NCI-H1092 (cell line): Measurements from ENCODE around the gene EPB42.
"Not testable (repeated sequence)": the region's sequence is repeated elsewhere in the genome, so short reads cannot be mapped to it uniquely, and the experiment has no call there.

Experiments used
- DNase-seq: peaks from one replicate; lab custom pipeline; 2025; lab: John Stamatoyannopoulos, UW

EPB42 gene

GRCh38 chr15:43212299-43212698 is 8.5 kb downstream of the EPB42 start:
- no peak for DNase-seq

- DNase-seq, result no peak
These were observed 9.5 kb downstream of the EPB42 start for GRCh38 chr15:43211224-43211735.

- DNase-seq, result no peak
These were observed 10.0 kb downstream of the EPB42 start for GRCh38 chr15:43210807-43211206.

GRCh38 chr15:43210172-43210745 is 10.6 kb downstream of the EPB42 start:
- no peak for DNase-seq

- DNase-seq, result no peak
These were observed 11.6 kb downstream of the EPB42 start for GRCh38 chr15:43209059-43209824.

- no peak for DNase-seq
These were observed 12.5 kb downstream of the EPB42 start for GRCh38 chr15:43208052-43209002.

GRCh38 chr15:43207024-43207423 is 13.8 kb downstream of the EPB42 start:
- no peak for DNase-seq

GRCh38 chr15:43206054-43206453 is 14.8 kb downstream of the EPB42 start:
- DNase-seq, result no peak

GRCh38 chr15:43204016-43204901 is 16.6 kb downstream of the EPB42 start:
- no peak for DNase-seq

- DNase-seq, result no peak
These were observed 20.8 kb downstream of the EPB42 start for GRCh38 chr15:43199945-43200488.

GRCh38 chr15:43198992-43199391 is 21.8 kb downstream of the EPB42 start:
- DNase-seq, result no peak

- DNase-seq, result not testable (repeated sequence)
These were observed 22.3 kb downstream of the EPB42 start for GRCh38 chr15:43198556-43198955.

- not testable (repeated sequence) for DNase-seq
These were observed 23.0 kb downstream of the EPB42 start for GRCh38 chr15:43197773-43198172.

GRCh38 chr15:43196760-43197548 is 23.9 kb downstream of the EPB42 start:
- DNase-seq, result no peak

GRCh38 chr15:43194795-43195194 is 26.0 kb downstream of the EPB42 start:
- no peak for DNase-seq

- DNase-seq, result no peak
These were observed 27.1 kb downstream of the EPB42 start for GRCh38 chr15:43193710-43194109.

- DNase-seq, result no peak
These were observed 30.6 kb downstream of the EPB42 start for GRCh38 chr15:43190178-43190577.

- no peak for DNase-seq
These were observed 31.5 kb downstream of the EPB42 start for GRCh38 chr15:43189296-43189695.

- DNase-seq, result peak; percentile 9
These were observed 33.2 kb downstream of the EPB42 start for GRCh38 chr15:43187544-43188155.

GRCh38 chr15:43186003-43186353 is 34.8 kb downstream of the EPB42 start:
- DNase-seq, result no peak
